Measurements from ENCODE around the gene ROR1. TPM values are rescaled to one million over a fixed set of nuclear protein-coding genes. Genes with fewer than 3 reads are reported as not detected.
"Not testable (repeated sequence)": the region's sequence is repeated elsewhere in the genome, so short reads cannot be mapped to it uniquely, and the experiment has no call there.

The ROR1 gene
- total and polyA plus RNA-seq, 4 donors = 4.0 to 30.9 (median 11.4) TPM

GRCh38 chr1:64199154-64199553 lies 425.3 kb downstream of the ROR1 start:
- Histone ChIP-seq H3K27ac (ENCODE audit: low read depth in 1 of 2, low read length in 2 of 2) (no peak overlapping the region), H3K4me1 (ENCODE audit: control insufficient read depth in 1 of 2, insufficient read depth in 2 of 2, low read length in 2 of 2) (no peaks in the 10 kb centered on the region), H3K4me3 (ENCODE audit: low read length in 2 of 2) (no peak overlapping the region), H3K27me3 (ENCODE audit: control insufficient read depth in 1 of 2, insufficient read depth in 2 of 2, low read length in 1 of 2) (no peaks in the 10 kb centered on the region), H3K36me3 (ENCODE audit: control insufficient read depth in 1 of 2, insufficient read depth in 2 of 2, low read length in 1 of 2) (no peaks in the 10 kb centered on the region), H3K9me3 (ENCODE audit: control insufficient read depth, low read length) (no peaks in the 10 kb centered on the region)
- DNase-seq = no peak
- ATAC-seq (ENCODE audit: low FRiP score) = no peak
- 67 to 79% methylated on average over 2 of the region's 2 CpGs for WGBS, 2 donors
- intact Hi-C loops (cut with DNase I) = no loop called here

GRCh38 chr1:64200064-64200463 lies 426.2 kb downstream of the ROR1 start:
- H3K4me3 ChIP-seq (ENCODE audit: low read length in 2 of 2) = no peak overlapping the region
- no peaks in the 10 kb centered on the region for H3K4me1 ChIP-seq (ENCODE audit: control insufficient read depth in 1 of 2, insufficient read depth in 2 of 2, low read length in 2 of 2)
- no peak overlapping the region for H3K27ac ChIP-seq (ENCODE audit: low read depth in 1 of 2, low read length in 2 of 2)
- DNase-seq (no peak), ATAC-seq (ENCODE audit: low FRiP score) (no peak)
- 12 to 33% methylated on average over 1 of the region's 1 CpG for WGBS, 2 donors
- intact Hi-C loops (cut with DNase I) = no loop called here
- H3K36me3 ChIP-seq (ENCODE audit: control insufficient read depth in 1 of 2, insufficient read depth in 2 of 2, low read length in 1 of 2) = no peaks in the 10 kb centered on the region
- H3K9me3 ChIP-seq (ENCODE audit: control insufficient read depth, low read length) = no peaks in the 10 kb centered on the region
- no peaks in the 10 kb centered on the region for H3K27me3 ChIP-seq (ENCODE audit: control insufficient read depth in 1 of 2, insufficient read depth in 2 of 2, low read length in 1 of 2)

DNA sequence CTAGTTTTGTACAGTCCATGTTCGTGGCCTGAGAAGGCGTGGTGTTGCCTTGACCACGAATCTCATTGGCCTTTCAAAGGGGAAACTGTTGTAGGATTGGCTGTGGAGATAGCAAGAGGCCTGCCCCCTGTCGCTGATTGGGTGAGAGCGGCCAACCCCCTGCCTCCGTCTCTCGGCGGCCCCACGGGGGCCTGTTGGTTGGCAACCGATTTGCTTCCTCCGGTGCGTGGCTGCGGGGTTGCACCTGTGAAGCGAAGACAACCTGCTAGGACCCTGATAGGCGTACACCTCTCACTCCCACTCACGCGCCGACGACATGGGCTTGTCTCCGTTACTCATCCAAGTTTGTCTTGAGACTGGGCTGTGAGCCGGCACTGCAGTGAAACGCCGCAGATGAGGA lies 429.6 kb downstream of the ROR1 start, which contains the start of gene UBE2U:
TSS of gene UBE2U (plus strand) at position 204 of the 400 bp plus-strand sequence. CDS start 428 bp downstream, outside the sequence.
- H3K27ac ChIP-seq (ENCODE audit: low read depth in 1 of 2, low read length in 2 of 2) = no peak within 1 kb of the TSS
- no peaks in the 10 kb centered on the region for H3K36me3 ChIP-seq (ENCODE audit: control insufficient read depth in 1 of 2, insufficient read depth in 2 of 2, low read length in 1 of 2)
- no peaks in the 10 kb centered on the region for H3K4me1 ChIP-seq (ENCODE audit: control insufficient read depth in 1 of 2, insufficient read depth in 2 of 2, low read length in 2 of 2)
- DNase-seq = no peak
- 94 to 97% methylated on average over 23 of the region's 23 CpGs for WGBS, 2 donors
- no peaks in the 10 kb centered on the region for H3K27me3 ChIP-seq (ENCODE audit: control insufficient read depth in 1 of 2, insufficient read depth in 2 of 2, low read length in 1 of 2)
- H3K9me3 ChIP-seq (ENCODE audit: control insufficient read depth, low read length) = no peaks in the 10 kb centered on the region
- no peak within 1 kb of the TSS for H3K4me3 ChIP-seq (ENCODE audit: low read length in 2 of 2)
- intact Hi-C loops (cut with DNase I) = no loop called here
- no peak for ATAC-seq (ENCODE audit: low FRiP score)

GRCh38 chr1:64209221-64209620 lies 435.4 kb downstream of the ROR1 start:
- H3K4me3 ChIP-seq (ENCODE audit: low read length in 2 of 2) = no peak overlapping the region
- H3K36me3 ChIP-seq (ENCODE audit: control insufficient read depth in 1 of 2, insufficient read depth in 2 of 2, low read length in 1 of 2) = no peaks in the 10 kb centered on the region
- H3K9me3 ChIP-seq (ENCODE audit: control insufficient read depth, low read length) = no peaks in the 10 kb centered on the region
- intact Hi-C loops (cut with DNase I) = no loop called here
- H3K27me3 ChIP-seq (ENCODE audit: control insufficient read depth in 1 of 2, insufficient read depth in 2 of 2, low read length in 1 of 2) = no peaks in the 10 kb centered on the region
- 74 to 80% methylated on average over 2 of the region's 2 CpGs for WGBS, 2 donors
- H3K4me1 ChIP-seq (ENCODE audit: control insufficient read depth in 1 of 2, insufficient read depth in 2 of 2, low read length in 2 of 2) = no peaks in the 10 kb centered on the region
- DNase-seq = no peak
- no peak overlapping the region for H3K27ac ChIP-seq (ENCODE audit: low read depth in 1 of 2, low read length in 2 of 2)
- no peak for ATAC-seq (ENCODE audit: low FRiP score)

DNA sequence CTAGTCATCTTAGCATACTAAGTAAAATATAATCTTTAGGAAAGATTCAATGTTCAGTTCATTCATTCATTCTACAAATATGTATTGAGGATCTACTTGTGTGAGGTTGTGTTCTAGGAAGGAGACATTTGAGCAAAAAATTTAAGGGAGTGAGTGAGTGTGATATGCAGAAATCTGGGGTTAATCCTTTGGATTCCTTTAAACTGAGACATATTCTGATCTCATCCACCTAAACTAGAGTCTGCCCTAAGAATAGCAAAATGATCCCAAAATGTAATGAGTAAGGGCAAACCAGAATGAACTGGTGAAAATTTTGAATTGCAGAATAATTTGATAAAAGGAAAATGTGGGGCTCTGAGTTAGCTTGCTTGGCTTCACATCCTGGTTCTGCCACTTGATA lies 438.2 kb downstream of the ROR1 start:
- Histone ChIP-seq H3K27ac (ENCODE audit: low read depth in 1 of 2, low read length in 2 of 2) (no peak overlapping the region), H3K36me3 (ENCODE audit: control insufficient read depth in 1 of 2, insufficient read depth in 2 of 2, low read length in 1 of 2) (no peaks in the 10 kb centered on the region), H3K9me3 (ENCODE audit: control insufficient read depth, low read length) (no peaks in the 10 kb centered on the region), H3K4me1 (ENCODE audit: control insufficient read depth in 1 of 2, insufficient read depth in 2 of 2, low read length in 2 of 2) (no peaks in the 10 kb centered on the region), H3K4me3 (ENCODE audit: low read length in 2 of 2) (no peak overlapping the region), H3K27me3 (ENCODE audit: control insufficient read depth in 1 of 2, insufficient read depth in 2 of 2, low read length in 1 of 2) (no peaks in the 10 kb centered on the region)
- DNase-seq (no peak), ATAC-seq (ENCODE audit: low FRiP score) (no peak)
- intact Hi-C loops (cut with DNase I) = no loop called here

DNA sequence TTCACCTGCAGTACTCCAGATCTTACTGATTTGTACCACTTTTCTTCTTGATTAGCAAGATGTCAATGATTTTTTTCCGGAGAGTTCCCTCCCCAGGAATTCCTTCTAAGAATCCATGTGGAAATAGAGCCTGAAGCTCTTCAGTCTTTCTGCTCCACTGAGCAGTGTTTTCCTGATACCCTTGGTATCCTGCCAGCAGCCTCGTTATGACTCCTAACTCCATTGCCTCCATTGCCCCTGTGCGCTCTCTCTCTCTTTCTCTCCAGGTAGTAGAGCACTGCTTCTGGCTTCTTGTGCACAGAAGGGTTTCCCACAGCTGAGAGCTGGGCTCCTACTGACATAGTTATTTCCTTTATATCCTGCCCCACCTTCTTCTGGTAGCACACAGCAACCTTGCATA lies 441.8 kb downstream of the ROR1 start:
- no peak for ATAC-seq (ENCODE audit: low FRiP score)
- intact Hi-C loops (cut with DNase I) = no loop called here
- no peaks in the 10 kb centered on the region for H3K4me1 ChIP-seq (ENCODE audit: control insufficient read depth in 1 of 2, insufficient read depth in 2 of 2, low read length in 2 of 2)
- no peak for DNase-seq
- H3K36me3 ChIP-seq (ENCODE audit: control insufficient read depth in 1 of 2, insufficient read depth in 2 of 2, low read length in 1 of 2) = no peaks in the 10 kb centered on the region
- H3K27me3 ChIP-seq (ENCODE audit: control insufficient read depth in 1 of 2, insufficient read depth in 2 of 2, low read length in 1 of 2) = no peaks in the 10 kb centered on the region
- no peaks in the 10 kb centered on the region for H3K9me3 ChIP-seq (ENCODE audit: control insufficient read depth, low read length)
- WGBS, 2 donors = 85 to 89% methylated on average over 3 of the region's 3 CpGs
- H3K27ac ChIP-seq (ENCODE audit: low read depth in 1 of 2, low read length in 2 of 2) = no peak overlapping the region
- no peak overlapping the region for H3K4me3 ChIP-seq (ENCODE audit: low read length in 2 of 2)

- Histone ChIP-seq H3K4me3 (ENCODE audit: low read length in 2 of 2) (no peak overlapping the region), H3K36me3 (ENCODE audit: control insufficient read depth in 1 of 2, insufficient read depth in 2 of 2, low read length in 1 of 2) (no peaks in the 10 kb centered on the region), H3K9me3 (ENCODE audit: control insufficient read depth, low read length) (no peaks in the 10 kb centered on the region), H3K27ac (ENCODE audit: low read depth in 1 of 2, low read length in 2 of 2) (no peak overlapping the region), H3K4me1 (ENCODE audit: control insufficient read depth in 1 of 2, insufficient read depth in 2 of 2, low read length in 2 of 2) (no peaks in the 10 kb centered on the region), H3K27me3 (ENCODE audit: control insufficient read depth in 1 of 2, insufficient read depth in 2 of 2, low read length in 1 of 2) (no peaks in the 10 kb centered on the region)
- ATAC-seq (ENCODE audit: low FRiP score) (no peak), DNase-seq (no peak)
- 95 to 96% methylated on average over 5 of the region's 5 CpGs for WGBS, 2 donors
- intact Hi-C loops (cut with DNase I) = no loop called here
Measured at GRCh38 chr1:64220241-64220640, 446.4 kb downstream of the ROR1 start.

DNA sequence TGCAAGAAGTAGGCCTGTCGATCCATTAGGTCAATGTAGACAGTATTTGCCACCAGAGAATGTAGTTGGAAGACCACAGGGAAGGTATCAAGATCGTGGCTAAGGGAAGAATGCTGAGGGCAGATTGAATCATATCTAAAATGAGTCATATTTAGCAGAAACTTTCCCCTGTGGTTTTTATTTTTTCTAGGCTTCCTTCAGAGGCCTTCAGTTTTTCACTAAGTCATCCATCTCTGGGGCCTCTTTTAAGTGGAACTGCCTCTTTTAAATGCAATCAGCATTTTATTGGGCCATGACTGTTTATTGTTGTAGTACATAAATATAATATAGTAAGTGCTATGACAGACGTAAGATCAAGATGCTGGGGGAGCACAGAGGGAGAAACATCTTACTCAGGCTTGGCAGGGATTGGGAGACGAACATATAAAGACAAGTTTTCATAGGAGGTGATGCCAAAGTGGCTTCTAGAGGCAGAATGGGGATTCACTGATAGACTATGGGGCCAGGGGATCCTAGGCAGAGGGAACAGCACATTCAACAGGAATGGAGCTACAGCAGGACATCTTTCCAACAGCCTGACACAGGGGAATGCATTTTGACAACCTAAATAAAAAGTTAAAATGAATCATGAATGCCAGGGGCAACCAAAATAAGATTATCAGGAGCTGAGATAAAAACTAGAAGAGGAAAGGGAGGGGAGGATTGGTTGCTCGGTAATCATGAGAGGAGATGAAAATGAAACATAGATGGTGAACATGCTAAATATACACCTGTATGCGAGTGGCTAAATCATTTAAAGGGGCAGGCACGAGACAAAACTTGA lies 449.7 kb downstream of the ROR1 start:
- H3K9me3 ChIP-seq (ENCODE audit: control insufficient read depth, low read length) = no peaks in the 10 kb centered on the region
- H3K4me1 ChIP-seq (ENCODE audit: control insufficient read depth in 1 of 2, insufficient read depth in 2 of 2, low read length in 2 of 2) = no peaks in the 10 kb centered on the region
- no peak overlapping the region for H3K27ac ChIP-seq (ENCODE audit: low read depth in 1 of 2, low read length in 2 of 2)
- H3K27me3 ChIP-seq (ENCODE audit: control insufficient read depth in 1 of 2, insufficient read depth in 2 of 2, low read length in 1 of 2) = no peaks in the 10 kb centered on the region
- WGBS, 2 donors = 43 to 44% methylated on average over 7 of the region's 7 CpGs
- no peaks in the 10 kb centered on the region for H3K36me3 ChIP-seq (ENCODE audit: control insufficient read depth in 1 of 2, insufficient read depth in 2 of 2, low read length in 1 of 2)
- ATAC-seq (ENCODE audit: low FRiP score) (no peak), DNase-seq (no peak)
- H3K4me3 ChIP-seq (ENCODE audit: low read length in 2 of 2) = no peak overlapping the region
- intact Hi-C loops (cut with DNase I) = no loop called here

- H3K4me1 ChIP-seq (ENCODE audit: control insufficient read depth in 1 of 2, insufficient read depth in 2 of 2, low read length in 2 of 2); H3K27ac ChIP-seq (ENCODE audit: low read depth in 1 of 2, low read length in 2 of 2); intact Hi-C loops (cut with DNase I); ATAC-seq (ENCODE audit: low FRiP score); DNase-seq; H3K9me3 ChIP-seq (ENCODE audit: control insufficient read depth, low read length); H3K4me3 ChIP-seq (ENCODE audit: low read length in 2 of 2); H3K36me3 ChIP-seq (ENCODE audit: control insufficient read depth in 1 of 2, insufficient read depth in 2 of 2, low read length in 1 of 2); H3K27me3 ChIP-seq (ENCODE audit: control insufficient read depth in 1 of 2, insufficient read depth in 2 of 2, low read length in 1 of 2): not testable (repeated sequence)
- 97 to 98% methylated on average over 7 of the region's 7 CpGs for WGBS, 2 donors
Measured at GRCh38 chr1:64224236-64224635, 450.4 kb downstream of the ROR1 start.
